GM19397 (cell line): ENCODE measurements around the gene ISOC2.
A peak's percentile ranks its signal among the peaks of the same experiment; 100 is the strongest.
"Not testable (repeated sequence)": the region's sequence is repeated elsewhere in the genome, so short reads cannot be mapped to it uniquely, and the experiment has no call there.

Source experiments
- ATAC-seq: cut with Tn5 transposase; IDR thresholded peaks from one replicate; pipeline ENCODE4 v1.9.1; 2021; ENCODE audit warnings: mild to moderate bottlenecking, moderate library complexity; ENCODE audit not compliant: unreplicated experiment

The ISOC2 gene

GRCh38 chr19:55461259-55461973 is at the start of gene ISOC2:
ISOC2 (minus strand) TSS chr19:55461642; CDS start chr19:55456486, 5,156 bp downstream.
- ATAC-seq: peak; percentile 92

GRCh38 chr19:55508120-55508519 is 46.7 kb upstream of the ISOC2 start:
- no peak for ATAC-seq

- ATAC-seq: no peak
Observed at GRCh38 chr19:55504981-55505380, 43.5 kb upstream of the ISOC2 start.

GRCh38 chr19:55504252-55504603 is 42.8 kb upstream of the ISOC2 start:
- ATAC-seq: no peak

- peak; percentile 93 for ATAC-seq
Observed at GRCh38 chr19:55503502-55504251, 42.2 kb upstream of the ISOC2 start.

- no peak for ATAC-seq
Observed at GRCh38 chr19:55503157-55503501, 41.7 kb upstream of the ISOC2 start.

GRCh38 chr19:55502197-55502952 is 40.9 kb upstream of the ISOC2 start:
- no peak for ATAC-seq

- no peak for ATAC-seq
Observed at GRCh38 chr19:55500368-55500952, 39.0 kb upstream of the ISOC2 start.

- ATAC-seq: no peak
Observed at GRCh38 chr19:55498246-55498840, 36.9 kb upstream of the ISOC2 start.

- ATAC-seq: no peak
Observed at GRCh38 chr19:55497763-55498162, 36.3 kb upstream of the ISOC2 start.

- not testable (repeated sequence) for ATAC-seq
Observed at GRCh38 chr19:55496820-55497219, 35.4 kb upstream of the ISOC2 start.

- ATAC-seq: no peak
Observed at GRCh38 chr19:55495646-55496349, 34.4 kb upstream of the ISOC2 start.

- no peak for ATAC-seq
Observed at GRCh38 chr19:55494172-55494761, 32.8 kb upstream of the ISOC2 start.

- ATAC-seq: no peak
Observed at GRCh38 chr19:55493645-55494171, 32.3 kb upstream of the ISOC2 start.

GRCh38 chr19:55493052-55493644 is 31.7 kb upstream of the ISOC2 start:
- no peak for ATAC-seq

GRCh38 chr19:55492362-55492944 is 31.0 kb upstream of the ISOC2 start:
- ATAC-seq: no peak

- ATAC-seq: no peak
Observed at GRCh38 chr19:55491546-55492360, 30.3 kb upstream of the ISOC2 start.
